ENCODE data around the gene PJVK.
"Not testable (repeated sequence)": the region's sequence is repeated elsewhere in the genome, so short reads cannot be mapped to it uniquely, and the experiment has no call there.

Gene PJVK

GRCh38 chr2:178420463-178420999 lies 30.6 kb upstream of the PJVK start:
- no peak overlapping the region for H3K27ac ChIP-seq
- no peak for TF ChIP-seq ZFX (IDR thresholded peaks at IDR 0.05)
- TF ChIP-seq CTCF (conservative IDR thresholded peaks at IDR 0.05), result no peak

- TF ChIP-seq ZFX (IDR thresholded peaks at IDR 0.05) (no peak), CTCF (conservative IDR thresholded peaks at IDR 0.05) (no peak)
Observed at GRCh38 chr2:178422097-178422496, 29.1 kb upstream of the PJVK start.

GRCh38 chr2:178423746-178424145 lies 27.4 kb upstream of the PJVK start:
- H3K27ac ChIP-seq, result not testable (repeated sequence)

More at GRCh38 chr2:178422097-178422496, 29.1 kb upstream of the PJVK start:
- no peak overlapping the region for H3K27ac ChIP-seq

- no peak for TF ChIP-seq ZFX (IDR thresholded peaks at IDR 0.05)
- TF ChIP-seq CTCF (conservative IDR thresholded peaks at IDR 0.05), result no peak
- H3K27ac ChIP-seq, result no peak overlapping the region
Observed at GRCh38 chr2:178425255-178425827, 25.8 kb upstream of the PJVK start.

- H3K27ac ChIP-seq, result no peak overlapping the region
- TF ChIP-seq CTCF (conservative IDR thresholded peaks at IDR 0.05), result no peak
- no peak for TF ChIP-seq ZFX (IDR thresholded peaks at IDR 0.05)
Observed at GRCh38 chr2:178426388-178426787, 24.8 kb upstream of the PJVK start.

GRCh38 chr2:178427458-178427857 lies 23.7 kb upstream of the PJVK start:
- TF ChIP-seq ZFX (IDR thresholded peaks at IDR 0.05) (no peak), CTCF (conservative IDR thresholded peaks at IDR 0.05) (no peak)
- H3K27ac ChIP-seq, result no peak overlapping the region

- H3K27ac ChIP-seq, result no peak overlapping the region
- TF ChIP-seq ZFX (IDR thresholded peaks at IDR 0.05) (no peak), CTCF (conservative IDR thresholded peaks at IDR 0.05) (no peak)
Observed at GRCh38 chr2:178428396-178428806, 22.8 kb upstream of the PJVK start.

- no peak overlapping the region for H3K27ac ChIP-seq
- TF ChIP-seq CTCF (conservative IDR thresholded peaks at IDR 0.05) (no peak), ZFX (IDR thresholded peaks at IDR 0.05) (no peak)
Observed at GRCh38 chr2:178429336-178429735, 21.8 kb upstream of the PJVK start.
